K562 (cell line): Measurements from ENCODE around the gene SPON2. TPM values are rescaled to one million over a fixed set of nuclear protein-coding genes. Genes with fewer than 3 reads are reported as not detected.

Experiments used
- ATAC-seq: fragments of 200-7000 bp; cut with Tn5 transposase; 3 replicates; pipeline ENCODE4 v1.9.1; 2020; ENCODE audit warnings: moderate library complexity
- BruUV-seq: library from RNA; stranded (reverse); fragments of 400-500 nt; replicated peaks from 2 replicates; lab custom pipeline; 2021; lab: Mats Ljungman, UMichigan
- CTCF ChIA-PET: fragments of 300-600 bp; formaldehyde crosslinking; extraction: SDS; loops from one replicate; lab custom pipeline; 2021; ENCODE audit warnings: low intra/inter-chr PET ratio; lab: Yijun Ruan, JAX
- POLR2A ChIA-PET: fragments of 300-600, 350-650 bp; sonication (Branson Sonifier 250); formaldehyde crosslinking; extraction: SDS; loops from one replicate; lab custom pipeline; 2021; ENCODE audit warnings: antibody characterized with exemption, inconsistent platforms; lab: Yijun Ruan, JAX
- DNase-seq, 4 experiments: peaks; one replicate each; pipeline versions ENCODE4 v3.0.0 to v3.0.0-alpha.2; 2011 to 2018; ENCODE audit warnings: low spot score in 3 of 4, mixed read lengths in 3 of 4; ENCODE audit errors: extremely low read depth in 1 of 4
- FAIRE-seq: peaks from 2 replicates; lab custom pipeline; 2011; peaks lifted over from hg19 to GRCh38; lab: Jason Lieb, UNC
- H2AFZ ChIP-seq: 2 replicates; pipeline ENCODE4 v1.6.0; 2011; ENCODE audit warnings: low read depth, low read length, control low read depth, inconsistent platforms
- H3K27ac ChIP-seq: fragments of 200-600 bp; 3 replicates; pipeline ENCODE4 v1.8.0; 2011; ENCODE audit warnings: low read depth, mild to moderate bottlenecking, control low read depth, inconsistent platforms, low read length, moderate library complexity, mixed read lengths; ENCODE audit errors: extremely low read depth
- H3K27me3 ChIP-seq, 2 experiments: fragments of 300-600 bp in 1 of 2; 2 replicates in 1 of 2; 3 replicates in 1 of 2; pipeline versions ENCODE4 v1.6.0 to v1.8.0; 2011; ENCODE audit warnings: inconsistent platforms in 2 of 2, low read length in 2 of 2, mild to moderate bottlenecking in 1 of 2, mixed read lengths in 1 of 2, moderate library complexity in 1 of 2; ENCODE audit not compliant: control insufficient read depth in 2 of 2, insufficient read depth in 2 of 2
- H3K36me3 ChIP-seq: fragments of 300-600 bp; 3 replicates; pipeline ENCODE4 v1.8.0; 2011; ENCODE audit warnings: mild to moderate bottlenecking, low read length, inconsistent platforms; ENCODE audit not compliant: control insufficient read depth, insufficient read depth
- H3K4me1 ChIP-seq, 2 experiments: fragments of 200-600 bp in 1 of 2; replicated peaks in 1 of 2; 2 replicates in 1 of 2; 3 replicates in 1 of 2; pipeline versions ENCODE4 v1.5.1 to v1.8.0; 2011; ENCODE audit warnings: inconsistent platforms in 2 of 2, low read length in 2 of 2, mild to moderate bottlenecking in 1 of 2, mixed read lengths in 1 of 2, moderate library complexity in 1 of 2; ENCODE audit not compliant: control insufficient read depth in 2 of 2, insufficient read depth in 2 of 2
- H3K4me2 ChIP-seq: 2 replicates; pipeline ENCODE4 v1.6.1; 2011; ENCODE audit warnings: low read length, control low read depth, inconsistent platforms, mixed read lengths; ENCODE audit not compliant: insufficient read depth
- H3K4me3 ChIP-seq: fragments of 200-600 bp; sonication (generic), shearing (Covaris generic); 2 replicates; pipeline ENCODE4 v1.5.1; 2016; ENCODE audit warnings: control low read depth, inconsistent platforms
- H3K79me2 ChIP-seq: fragments of 200-600 bp; 3 replicates; pipeline ENCODE4 v1.8.0; 2011; ENCODE audit warnings: low read length, inconsistent platforms; ENCODE audit not compliant: control insufficient read depth, insufficient read depth
- H3K9ac ChIP-seq, 2 experiments: 2 replicates each; pipeline versions ENCODE4 v1.6.0 to v1.6.1; 2011; ENCODE audit warnings: low read depth in 2 of 2, low read length in 2 of 2, control low read depth in 1 of 2, inconsistent platforms in 1 of 2, mild to moderate bottlenecking in 1 of 2, mixed read lengths in 1 of 2; ENCODE audit not compliant: insufficient read depth in 1 of 2
- H3K9me1 ChIP-seq: one replicate; pipeline ENCODE4 v1.6.0; 2011; ENCODE audit warnings: inconsistent platforms, mild to moderate bottlenecking, low read length, moderate library complexity; ENCODE audit not compliant: control insufficient read depth, insufficient read depth
- H3K9me3 ChIP-seq: replicated peaks from 2 replicates; pipeline ENCODE4 v1.5.1; 2011; ENCODE audit warnings: low read depth, low read length, inconsistent platforms; ENCODE audit not compliant: control insufficient read depth, insufficient read depth
- H4K20me1 ChIP-seq: replicated peaks from 2 replicates; pipeline ENCODE4 v1.6.1; 2011; ENCODE audit warnings: low read length, inconsistent platforms, mixed read lengths; ENCODE audit not compliant: control insufficient read depth, insufficient read depth
- CSDE1 ChIP-seq, 2 experiments: fragments of 450-650 bp; IDR thresholded peaks; 2 replicates each; pipeline ENCODE4 v1.6.1; 2016; ENCODE audit warnings: mild to moderate bottlenecking in 1 of 2
- HMBOX1 ChIP-seq: sonication (generic); IDR thresholded peaks from 2 replicates; pipeline ENCODE4 v1.6.1; 2016
- JUND ChIP-seq, 2 experiments: IDR thresholded peaks; 2 replicates in 1 of 2; 3 replicates in 1 of 2; pipeline ENCODE4 v1.6.1; 2011; ENCODE audit warnings: borderline replicate concordance in 2 of 2, low read depth in 2 of 2, low read length in 2 of 2, improper control_type of control experiment in 1 of 2, missing biosample characterization in 1 of 2, missing genetic modification characterization in 1 of 2, missing genetic modification reagents in 1 of 2
- ZNF12 ChIP-seq: sonication (generic); formaldehyde crosslinking; IDR thresholded peaks from 2 replicates; pipeline ENCODE4 v1.4.0; 2020; ENCODE audit warnings: mild to moderate bottlenecking, missing genetic modification reagents
- ZNF507 ChIP-seq: conservative IDR thresholded peaks from 2 replicates; pipeline ENCODE4 v1.6.1; 2017; ENCODE audit warnings: missing genetic modification characterization, missing compliant biosample characterization
- WGBS: fragments of 100-300 bp; shearing (Covaris generic); methylation state at CpG from one replicate; pipeline ENCODE4 v1.1.6; 2016; ENCODE audit warnings: low coverage, mixed read lengths; ENCODE audit not compliant: insufficient coverage; ENCODE audit errors: missing lambda C conversion rate; 5-methylcytosine and 5-hydroxymethylcytosine counted together
- in situ Hi-C: fragments of 300-500 bp; cut with MboI; formaldehyde crosslinking; loops from 4 replicates; pipeline ENCODE4 v1.15.0; 2018; ENCODE audit warnings: inconsistent platforms, mixed read lengths
- intact Hi-C: fragments of 100-400 bp; cut with micrococcal nuclease; formaldehyde crosslinking; loops from 2 replicates; pipeline ENCODE4 v1.14.2; 2022
- polyA plus RNA-seq, 8 experiments: library from polyadenylated mRNA; depleted of rRNA in 4 of 8; stranded (reverse) in 5 of 8; unstranded in 3 of 8; fragments of >200 nt; fragmentation: Nextera tagmentation in 2 of 8; fragmentation: Illumina TruSeq in 1 of 8; extraction: Ambion mirVana in 2 of 8; extraction: Trizol in 1 of 8; gene quantifications; 2 replicates each; pipeline versions ENCODE4 v1.2.1 to v1.2.3, GENCODE V29; 2011 to 2014; ENCODE audit warnings: inconsistent platforms in 1 of 8, missing spikeins in 1 of 8
- total RNA-seq, 7 experiments: library from RNA; depleted of rRNA in 6 of 7; stranded (reverse); fragments of >200 nt in 6 of 7; fragmentation: Illumina TruSeq in 2 of 7; extraction: Trizol in 2 of 7; gene quantifications; 2 replicates each; pipeline versions ENCODE4 v1.2.1 to v1.2.3, GENCODE V29; 2011 to 2021; ENCODE audit warnings: low replicate concordance in 1 of 7
- TF ChIP-seq, protein P1 (sequence below): fragments of 450-650 bp; IDR thresholded peaks from 2 replicates; pipeline ENCODE4 v1.6.1; 2016; ENCODE audit warnings: borderline replicate concordance

The SPON2 gene
- total and polyA plus RNA-seq, 9 of the 15 experiments (the other 6 are each of a cell fraction or from before 2014, with no cell fraction given), result 0.21 to 2.2 (median 0.83) TPM

GRCh38 chr4:1124818-1125217 lies 47.6 kb downstream of the SPON2 start:
- intact Hi-C loops, result no loop called here
- 0% methylated on average over 4 of the region's 4 CpGs for WGBS
- peaks cover 0 to 4% of the 10 kb centered on the region in 2 experiments; a peak in 2 of 5 replicates for H3K27me3 ChIP-seq

More at GRCh38 chr4:1124818-1125217, 47.6 kb downstream of the SPON2 start:
- POLR2A ChIA-PET, result no interaction called here
- no TSS peak for BruUV-seq
- CTCF ChIA-PET, result no interaction called here
- no peaks in the 10 kb centered on the region for H3K36me3 ChIP-seq
- ATAC-seq, result no peak
- no peaks in the 10 kb centered on the region for H4K20me1 ChIP-seq
- H3K9me3 ChIP-seq, result no peaks in the 10 kb centered on the region
- in situ Hi-C loops, result no loop called here
- FAIRE-seq, result no peak
- no peak overlapping the region for H2AFZ ChIP-seq
- H3K79me2 ChIP-seq, result no peaks in the 10 kb centered on the region
- no peaks in the 10 kb centered on the region for H3K4me1 ChIP-seq
- H3K9ac ChIP-seq, result no peak overlapping the region
- TF ChIP-seq, protein P1, sequence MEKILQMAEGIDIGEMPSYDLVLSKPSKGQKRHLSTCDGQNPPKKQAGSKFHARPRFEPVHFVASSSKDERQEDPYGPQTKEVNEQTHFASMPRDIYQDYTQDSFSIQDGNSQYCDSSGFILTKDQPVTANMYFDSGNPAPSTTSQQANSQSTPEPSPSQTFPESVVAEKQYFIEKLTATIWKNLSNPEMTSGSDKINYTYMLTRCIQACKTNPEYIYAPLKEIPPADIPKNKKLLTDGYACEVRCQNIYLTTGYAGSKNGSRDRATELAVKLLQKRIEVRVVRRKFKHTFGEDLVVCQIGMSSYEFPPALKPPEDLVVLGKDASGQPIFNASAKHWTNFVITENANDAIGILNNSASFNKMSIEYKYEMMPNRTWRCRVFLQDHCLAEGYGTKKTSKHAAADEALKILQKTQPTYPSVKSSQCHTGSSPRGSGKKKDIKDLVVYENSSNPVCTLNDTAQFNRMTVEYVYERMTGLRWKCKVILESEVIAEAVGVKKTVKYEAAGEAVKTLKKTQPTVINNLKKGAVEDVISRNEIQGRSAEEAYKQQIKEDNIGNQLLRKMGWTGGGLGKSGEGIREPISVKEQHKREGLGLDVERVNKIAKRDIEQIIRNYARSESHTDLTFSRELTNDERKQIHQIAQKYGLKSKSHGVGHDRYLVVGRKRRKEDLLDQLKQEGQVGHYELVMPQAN, result no peak
- TF ChIP-seq CSDE1 (IDR thresholded peaks at IDR 0.05), result no peak
- TF ChIP-seq HMBOX1, result no peak
- no peak for TF ChIP-seq ZNF12 (CRISPR knock-in tag)
- no peak for TF ChIP-seq JUND (IDR thresholded peaks at IDR 0.05; ENCODE audit: borderline replicate concordance, low read depth, low read length)
- no peak for TF ChIP-seq JUND (tag; IDR thresholded peaks at IDR 0.05; ENCODE audit: borderline replicate concordance, low read depth, low read length)
- no peak for TF ChIP-seq ZNF507 (tag)
- H3K4me2 ChIP-seq, result no peak overlapping the region
- H3K9me1 ChIP-seq, result no peaks in the 10 kb centered on the region
- DNase-seq, result no peak
- no peak overlapping the region for H3K4me3 ChIP-seq
- H3K27ac ChIP-seq, result no peak overlapping the region
